ENCODE results near the gene PAX5.

GRCh38 chr9:36878986-36879982 is 154.8 kb downstream of the PAX5 start:
- TF ChIP-seq MYC (IDR thresholded peaks at IDR 0.05; ENCODE audit: borderline replicate concordance, low read length): no peak
- no peak for TF ChIP-seq CTCF (IDR thresholded peaks at IDR 0.05)
- TF ChIP-seq ELK1 (IDR thresholded peaks at IDR 0.05; ENCODE audit: low read depth, low read length): no peak
- TF ChIP-seq CHD4 (IDR thresholded peaks at IDR 0.05; ENCODE audit: borderline replicate concordance): no peak
- no peak for TF ChIP-seq JUNB (IDR thresholded peaks at IDR 0.05)
- TF ChIP-seq RARB (CRISPR knock-in tag; IDR thresholded peaks at IDR 0.05): no peak

Measured in A549 (cell line).